A549 (cell line): ENCODE results near the gene AVPI1. TPM values are rescaled to one million over a fixed set of nuclear protein-coding genes. Genes with fewer than 3 reads are reported as not detected.
A peak's percentile ranks its signal among the peaks of the same experiment; 100 is the strongest.

Source experiments
- ATAC-seq, 2 experiments: fragments of 200-7000 bp in 1 of 2; fragments of >200 bp in 1 of 2; cut with Nextera tagmentation in 1 of 2; cut with Tn5 transposase in 1 of 2; 3 replicates each; pipeline versions ENCODE4 v1.8.0 to v1.9.1; 2018 to 2020; ENCODE audit warnings: mild to moderate bottlenecking in 1 of 2, moderate library complexity in 1 of 2
- CTCF ChIA-PET: fragments of 300-600 bp; sonication (Branson Sonifier 250); formaldehyde crosslinking; extraction: SDS; loops from one replicate; lab custom pipeline; 2021; ENCODE audit warnings: antibody characterized with exemption, inconsistent platforms; lab: Yijun Ruan, JAX
- POLR2A ChIA-PET: fragments of 350-600 bp; formaldehyde crosslinking; extraction: SDS; loops from one replicate; lab custom pipeline; 2021; ENCODE audit warnings: antibody characterized with exemption, inconsistent platforms; lab: Yijun Ruan, JAX
- DNase-seq, 2 experiments: peaks; one replicate each; pipeline versions ENCODE4 v3.0.0 to v3.0.0-alpha.2; 2011 to 2016; ENCODE audit warnings: low read depth in 1 of 2, low spot score in 1 of 2
- FAIRE-seq: peaks from 2 replicates; lab custom pipeline; 2011; peaks lifted over from hg19 to GRCh38; lab: Jason Lieb, UNC
- H3K27ac ChIP-seq, 2 experiments: fragments of >200 bp; sonication (Bioruptor Twin); formaldehyde crosslinking; 3 replicates each; pipeline ENCODE4 v1.5.1; 2016 to 2017
- H3K4me1 ChIP-seq: fragments of >200 bp; sonication (Bioruptor Twin); formaldehyde crosslinking; 3 replicates; pipeline ENCODE4 v1.6.1; 2016
- H3K4me2 ChIP-seq: fragments of >200 bp; sonication (Bioruptor Twin); formaldehyde crosslinking; 3 replicates; pipeline ENCODE4 v1.6.1; 2016
- H3K4me3 ChIP-seq: fragments of >200 bp; sonication (Bioruptor Twin); formaldehyde crosslinking; 3 replicates; pipeline ENCODE4 v1.5.1; 2016
- H3K9me3 ChIP-seq: fragments of >200 bp; sonication (Bioruptor Twin); formaldehyde crosslinking; 3 replicates; pipeline ENCODE4 v1.6.1; 2016
- BHLHE40 ChIP-seq: IDR thresholded peaks from 2 replicates; pipeline ENCODE4 v1.6.1; 2012; ENCODE audit warnings: low read depth, low read length, inconsistent platforms
- CBX2 ChIP-seq: fragments of 200-600 bp; sonication (generic); IDR thresholded peaks from 2 replicates; pipeline ENCODE4 v1.6.1; 2016; ENCODE audit warnings: low read depth, mild to moderate bottlenecking, borderline replicate concordance
- CEBPB ChIP-seq, 2 experiments: fragments of >200 bp in 1 of 2; sonication (Bioruptor Twin) in 1 of 2; formaldehyde crosslinking in 1 of 2; IDR thresholded peaks; 2 replicates each; pipeline ENCODE4 v1.6.1; 2012 to 2016
- CHD2 ChIP-seq: fragments of 150-350 bp; IDR thresholded peaks from 2 replicates; pipeline ENCODE4 v1.6.1; 2014; ENCODE audit warnings: low read length; ENCODE audit not compliant: partially characterized antibody
- CHD4 ChIP-seq: fragments of 200-600 bp; sonication (generic); IDR thresholded peaks from 2 replicates; pipeline ENCODE4 v1.6.1; 2016; ENCODE audit warnings: antibody characterized with exemption, mild to moderate bottlenecking, borderline replicate concordance
- FOSB ChIP-seq: fragments of 250-450 bp; sonication (Bioruptor Pico); IDR thresholded peaks from 2 replicates; pipeline ENCODE4 v1.5.0; 2020; ENCODE audit warnings: mild to moderate bottlenecking, moderate library complexity
- FOXS1 ChIP-seq: fragments of 250-450 bp; sonication (Bioruptor Pico); IDR thresholded peaks from 2 replicates; pipeline ENCODE4 v1.5.0; 2020; ENCODE audit warnings: mild to moderate bottlenecking, moderate library complexity
- HEYL ChIP-seq: fragments of 250-450 bp; sonication (Bioruptor Pico); IDR thresholded peaks from 2 replicates; pipeline ENCODE4 v1.8.0; 2021; ENCODE audit warnings: mild to moderate bottlenecking, moderate library complexity
- HOXA7 ChIP-seq: fragments of 250-450 bp; sonication (Bioruptor Pico); IDR thresholded peaks from 2 replicates; pipeline ENCODE4 v1.5.0; 2020; ENCODE audit warnings: mild to moderate bottlenecking, moderate library complexity
- HOXB5 ChIP-seq: fragments of 250-450 bp; sonication (Bioruptor Pico); IDR thresholded peaks from 2 replicates; pipeline ENCODE4 v1.5.0; 2020; ENCODE audit warnings: mild to moderate bottlenecking, moderate library complexity
- JUN ChIP-seq, 2 experiments: fragments of >200 bp; sonication (Bioruptor Twin); formaldehyde crosslinking; IDR thresholded peaks; 2 replicates in 1 of 2; 3 replicates in 1 of 2; pipeline ENCODE4 v1.6.1; 2016 to 2017
- MAFK ChIP-seq: fragments of 450-650 bp; IDR thresholded peaks from 2 replicates; pipeline ENCODE4 v1.6.1; 2014; ENCODE audit not compliant: partially characterized antibody
- MYC ChIP-seq: IDR thresholded peaks from 2 replicates; pipeline ENCODE4 v1.6.1; 2012; ENCODE audit warnings: mild to moderate bottlenecking, inconsistent platforms, low read length, improper control_type of control experiment, borderline replicate concordance
- NPAS2 ChIP-seq: fragments of 250-450 bp; sonication (Bioruptor Pico); IDR thresholded peaks from 2 replicates; pipeline ENCODE4 v1.8.0; 2022; ENCODE audit warnings: mild to moderate bottlenecking, moderate library complexity, borderline replicate concordance
- POLR2AphosphoS2 ChIP-seq: conservative IDR thresholded peaks from 2 replicates; pipeline ENCODE4 v1.6.1; 2012; ENCODE audit warnings: low read length, improper control_type of control experiment, inconsistent platforms
- RAD21 ChIP-seq, 2 experiments: fragments of >200 bp in 1 of 2; sonication (Bioruptor Twin) in 1 of 2; formaldehyde crosslinking in 1 of 2; IDR thresholded peaks in 1 of 2; conservative IDR thresholded peaks in 1 of 2; 2 replicates in 1 of 2; 3 replicates in 1 of 2; pipeline ENCODE4 v1.6.1; 2012 to 2018; ENCODE audit warnings: inconsistent platforms in 1 of 2
- RARB ChIP-seq: fragments of 250-450 bp; sonication (Bioruptor Pico); IDR thresholded peaks from 2 replicates; pipeline ENCODE4 v1.8.0; 2021; ENCODE audit warnings: mild to moderate bottlenecking, moderate library complexity
- RNF2 ChIP-seq: fragments of 200-600 bp; sonication (generic); IDR thresholded peaks from 2 replicates; pipeline ENCODE4 v1.6.1; 2016; ENCODE audit warnings: low read depth, mild to moderate bottlenecking, antibody characterized with exemption, moderate library complexity, borderline replicate concordance
- SMC3 ChIP-seq: fragments of >200 bp; sonication (Bioruptor Twin); formaldehyde crosslinking; IDR thresholded peaks from 3 replicates; pipeline ENCODE4 v1.6.1; 2018; ENCODE audit warnings: inconsistent platforms
- ZC3H11A ChIP-seq: fragments of 450-650 bp; IDR thresholded peaks from 2 replicates; pipeline ENCODE4 v1.6.1; 2014; ENCODE audit warnings: antibody characterized with exemption, mild to moderate bottlenecking
- ZNF302 ChIP-seq: fragments of 250-450 bp; sonication (Bioruptor Pico); IDR thresholded peaks from 2 replicates; pipeline ENCODE4 v1.9.0; 2021; ENCODE audit warnings: inconsistent platforms, mild to moderate bottlenecking, moderate library complexity
- ZSCAN20 ChIP-seq: fragments of 250-450 bp; sonication (Bioruptor Pico); IDR thresholded peaks from 2 replicates; pipeline ENCODE4 v1.8.0; 2022; ENCODE audit warnings: mild to moderate bottlenecking, moderate library complexity
- WGBS: methylation state at CpG from one replicate; pipeline ENCODE4 v1.1.6; 2017; ENCODE audit errors: missing lambda C conversion rate; 5-methylcytosine and 5-hydroxymethylcytosine counted together
- polyA plus RNA-seq, 4 experiments: library from polyadenylated mRNA; depleted of rRNA in 3 of 4; stranded (reverse); fragments of >200 nt; fragmentation: RNase III in 1 of 4; extraction: RNeasy Plus Mini Kit Qiagen cat#74134 plus additional on column Dnase treatment in 1 of 4; gene quantifications; 2 replicates in 3 of 4; 3 replicates in 1 of 4; pipeline ENCODE4 v1.2.3, GENCODE V29; 2011 to 2017
- TF ChIP-seq, protein P1 (sequence below): IDR thresholded peaks from 2 replicates; pipeline ENCODE4 v1.6.1; 2012
- TF ChIP-seq, protein P2 (sequence below): fragments of >200 bp; sonication (Bioruptor Twin); formaldehyde crosslinking; IDR thresholded peaks from 3 replicates; pipeline ENCODE4 v1.5.1; 2016
- TF ChIP-seq, protein P3 (sequence below): fragments of 250-450 bp; sonication (Bioruptor Pico); IDR thresholded peaks from 2 replicates; pipeline ENCODE4 v1.5.0; 2021; ENCODE audit warnings: mild to moderate bottlenecking, moderate library complexity, borderline replicate concordance

The AVPI1 gene
- polyA plus RNA-seq, 2 of the 4 experiments (the other 2 are of a cell fraction) = 48.7 to 70.3 TPM

DNA sequence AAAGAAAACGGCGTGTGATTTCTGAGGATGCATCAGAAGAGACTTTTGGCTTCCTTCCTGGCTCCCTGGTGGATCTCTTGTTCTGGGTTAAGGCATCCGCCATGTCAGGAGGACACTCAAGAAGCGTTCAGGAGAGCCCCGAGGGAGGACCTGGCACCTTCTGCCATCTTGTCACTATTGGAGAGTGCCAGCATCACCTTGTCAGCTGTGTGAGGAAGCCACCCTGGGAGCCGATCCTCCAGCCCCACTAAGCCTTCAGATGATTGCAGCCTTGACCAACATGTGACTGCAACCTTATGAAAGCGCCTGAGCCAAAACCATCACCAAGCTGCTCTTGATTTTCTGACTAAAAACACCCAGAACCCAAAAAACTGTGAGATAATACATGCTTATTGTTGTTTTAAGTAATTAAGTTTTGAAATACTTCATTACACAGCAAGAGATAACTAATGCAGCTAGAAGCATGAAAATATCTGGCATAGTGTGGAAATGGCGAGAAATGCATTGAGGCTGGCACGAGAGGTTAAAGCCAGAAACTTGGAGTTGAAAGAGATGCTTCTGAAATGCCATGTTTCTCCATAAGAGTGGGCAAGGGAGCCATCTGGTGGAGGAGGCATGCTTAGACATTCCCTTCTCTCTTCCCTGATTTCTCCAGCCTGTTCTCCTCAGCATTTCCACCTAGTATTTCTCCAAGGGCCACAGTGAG is 44.5 kb upstream of the AVPI1 start:
- peak overlapping the region in 1 of 2 experiments; percentile 26; a peak in 2 of 6 replicates for H3K27ac ChIP-seq
- H3K4me2 ChIP-seq = peak overlapping the region; percentile 30; the same call in 1 of the 3 replicates
- WGBS = 59% methylated on average over 9 of the region's 9 CpGs
- ATAC-seq (peak; percentile 86 to 89), FAIRE-seq (peak; percentile 78), DNase-seq (peak; percentile 60 to 81)
- peaks cover 7% of the 10 kb centered on the region; the same call in 1 of the 3 replicates for H3K4me1 ChIP-seq
- ChIA-PET POLR2A (interaction anchor here (1.4 to 1.5 kb wide), 2 partner anchors 17 to 44 kb away, joined by 3 to 5 read pairs; partner anchors contain the start of genes AVPI1 and MARVELD1), CTCF (interaction anchor here (0.6 to 36.9 kb wide), 27 partner anchors 8 to 1864 kb away, joined by 3 to 1127 read pairs (median 4); partner anchors contain the start of genes ANKRD2, AVPI1 and MARVELD1)
- H3K4me3 ChIP-seq = no peak overlapping the region
- no peaks in the 10 kb centered on the region for H3K9me3 ChIP-seq
- TF ChIP-seq MAFK (no peak), HOXB5 (CRISPR knock-in tag) (no peak), ZNF302 (CRISPR knock-in tag) (no peak), SMC3 (peak; percentile 97), FOSB (no peak), BHLHE40 (no peak), POLR2AphosphoS2 (no peak), RAD21 (conservative IDR thresholded peaks at IDR 0.05 in 1 of 2, IDR thresholded peaks at IDR 0.05 in 1 of 2) (peak; percentile 97 to 98), HOXA7 (no peak), CEBPB (IDR thresholded peaks at IDR 0.05) (no peak)
- TF ChIP-seq, protein P1, sequence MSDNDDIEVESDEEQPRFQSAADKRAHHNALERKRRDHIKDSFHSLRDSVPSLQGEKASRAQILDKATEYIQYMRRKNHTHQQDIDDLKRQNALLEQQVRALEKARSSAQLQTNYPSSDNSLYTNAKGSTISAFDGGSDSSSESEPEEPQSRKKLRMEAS = peak; percentile 43; the same call in 1 of the 2 replicates
- TF ChIP-seq, protein P2, sequence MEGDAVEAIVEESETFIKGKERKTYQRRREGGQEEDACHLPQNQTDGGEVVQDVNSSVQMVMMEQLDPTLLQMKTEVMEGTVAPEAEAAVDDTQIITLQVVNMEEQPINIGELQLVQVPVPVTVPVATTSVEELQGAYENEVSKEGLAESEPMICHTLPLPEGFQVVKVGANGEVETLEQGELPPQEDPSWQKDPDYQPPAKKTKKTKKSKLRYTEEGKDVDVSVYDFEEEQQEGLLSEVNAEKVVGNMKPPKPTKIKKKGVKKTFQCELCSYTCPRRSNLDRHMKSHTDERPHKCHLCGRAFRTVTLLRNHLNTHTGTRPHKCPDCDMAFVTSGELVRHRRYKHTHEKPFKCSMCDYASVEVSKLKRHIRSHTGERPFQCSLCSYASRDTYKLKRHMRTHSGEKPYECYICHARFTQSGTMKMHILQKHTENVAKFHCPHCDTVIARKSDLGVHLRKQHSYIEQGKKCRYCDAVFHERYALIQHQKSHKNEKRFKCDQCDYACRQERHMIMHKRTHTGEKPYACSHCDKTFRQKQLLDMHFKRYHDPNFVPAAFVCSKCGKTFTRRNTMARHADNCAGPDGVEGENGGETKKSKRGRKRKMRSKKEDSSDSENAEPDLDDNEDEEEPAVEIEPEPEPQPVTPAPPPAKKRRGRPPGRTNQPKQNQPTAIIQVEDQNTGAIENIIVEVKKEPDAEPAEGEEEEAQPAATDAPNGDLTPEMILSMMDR = peak; percentile 97

DNA sequence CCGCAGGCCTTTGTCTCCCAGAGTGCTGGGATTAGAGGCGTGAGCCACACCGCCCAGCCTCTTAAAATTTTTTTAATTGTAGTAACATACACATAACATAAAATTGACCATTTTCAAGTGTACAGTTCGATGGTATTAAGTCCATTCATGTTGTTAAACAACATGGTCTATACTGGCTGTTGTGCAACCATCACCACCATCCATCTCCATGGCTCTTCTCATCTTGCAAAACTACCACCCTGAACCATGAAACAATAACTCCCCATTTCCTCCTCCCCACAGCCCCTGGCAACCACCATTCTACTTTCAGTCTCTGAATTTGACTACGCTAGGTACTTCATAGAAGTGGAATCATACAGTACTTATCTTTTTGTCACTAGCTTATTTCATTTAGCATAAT is 42.0 kb upstream of the AVPI1 start:
- FAIRE-seq (no peak), ATAC-seq (no peak), DNase-seq (no peak)
- H3K4me3 ChIP-seq = no peak overlapping the region
- ChIA-PET POLR2A (interaction anchor here (0.6 kb wide), 1 partner anchor 42 kb away, joined by 3 read pairs; the partner anchor contains the start of gene AVPI1), CTCF (interaction anchor here (28.8 to 36.9 kb wide), 2 partner anchors 18 to 53 kb away, joined by 1006 to 1127 read pairs; partner anchors contain the start of genes AVPI1 and MARVELD1)
- TF ChIP-seq CHD2 = no peak
- no peak for TF ChIP-seq JUN (IDR thresholded peaks at IDR 0.05)
- TF ChIP-seq MYC = no peak
- TF ChIP-seq RNF2 = no peak
- TF ChIP-seq ZSCAN20 (CRISPR knock-in tag) = no peak
- no peak for TF ChIP-seq CHD4
- TF ChIP-seq CBX2 = no peak
- no peak for TF ChIP-seq HEYL (CRISPR knock-in tag)
- no peak for TF ChIP-seq NPAS2 (CRISPR knock-in tag)
- TF ChIP-seq, protein P3, sequence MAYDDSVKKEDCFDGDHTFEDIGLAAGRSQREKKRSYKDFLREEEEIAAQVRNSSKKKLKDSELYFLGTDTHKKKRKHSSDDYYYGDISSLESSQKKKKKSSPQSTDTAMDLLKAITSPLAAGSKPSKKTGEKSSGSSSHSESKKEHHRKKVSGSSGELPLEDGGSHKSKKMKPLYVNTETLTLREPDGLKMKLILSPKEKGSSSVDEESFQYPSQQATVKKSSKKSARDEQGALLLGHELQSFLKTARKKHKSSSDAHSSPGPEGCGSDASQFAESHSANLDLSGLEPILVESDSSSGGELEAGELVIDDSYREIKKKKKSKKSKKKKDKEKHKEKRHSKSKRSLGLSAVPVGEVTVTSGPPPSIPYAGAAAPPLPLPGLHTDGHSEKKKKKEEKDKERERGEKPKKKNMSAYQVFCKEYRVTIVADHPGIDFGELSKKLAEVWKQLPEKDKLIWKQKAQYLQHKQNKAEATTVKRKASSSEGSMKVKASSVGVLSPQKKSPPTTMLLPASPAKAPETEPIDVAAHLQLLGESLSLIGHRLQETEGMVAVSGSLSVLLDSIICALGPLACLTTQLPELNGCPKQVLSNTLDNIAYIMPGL (CRISPR knock-in tag) = no peak
- TF ChIP-seq RARB = no peak
- no peak for TF ChIP-seq FOXS1 (CRISPR knock-in tag)
- TF ChIP-seq ZC3H11A = no peak
- H3K4me1 ChIP-seq = peaks cover 22% of the 10 kb centered on the region
- no peak overlapping the region for H3K4me2 ChIP-seq
- 93% methylated on average over 5 of the region's 5 CpGs for WGBS
- H3K27ac ChIP-seq = no peak overlapping the region
- peaks cover 2% of the 10 kb centered on the region; the same call in 1 of the 3 replicates for H3K9me3 ChIP-seq
